K562 (cell line): Measurements from ENCODE around the gene PRMT7.

Source experiments
- BRCA1 ChIP-seq, 2 experiments: fragments of 450-650 bp in 1 of 2; sonication (generic) in 1 of 2; formaldehyde crosslinking in 1 of 2; IDR thresholded peaks; 2 replicates each; pipeline versions ENCODE4 v1.5.0 to v1.6.1; 2017 to 2020; ENCODE audit warnings: mild to moderate bottlenecking in 1 of 2, missing genetic modification reagents in 1 of 2
- CTCF ChIP-seq, 3 experiments: IDR thresholded peaks in 2 of 3; conservative IDR thresholded peaks in 1 of 3; 2 replicates each; pipeline ENCODE4 v1.5.1; 2011 to 2012; ENCODE audit warnings: low read length in 3 of 3, mild to moderate bottlenecking in 3 of 3, control low read depth in 2 of 3, improper control_type of control experiment in 1 of 3, inconsistent platforms in 1 of 3, low read depth in 1 of 3, mixed read lengths in 1 of 3, moderate library complexity in 1 of 3; ENCODE audit not compliant: insufficient read depth in 2 of 3
- ERF ChIP-seq: fragments of 450-650 bp; formaldehyde crosslinking; IDR thresholded peaks from 2 replicates; pipeline ENCODE4 v1.4.0; 2020; ENCODE audit warnings: mild to moderate bottlenecking, mixed read lengths
- GABPA ChIP-seq: fragments of 200-800 bp; sonication (Bioruptor generic); conservative IDR thresholded peaks from 2 replicates; pipeline ENCODE4 v1.6.1; 2016; ENCODE audit warnings: low read depth, missing genetic modification characterization, missing compliant biosample characterization
- PHF20 ChIP-seq: fragments of 450-650 bp; IDR thresholded peaks from 2 replicates; pipeline ENCODE4 v1.6.1; 2018; ENCODE audit not compliant: partially characterized antibody
- POLR2A ChIP-seq: fragments of 450-650 bp; conservative IDR thresholded peaks from 2 replicates; pipeline ENCODE4 v1.6.1; 2016
- RCOR1 ChIP-seq, 2 experiments: IDR thresholded peaks; 2 replicates each; pipeline ENCODE4 v1.6.1; 2012; ENCODE audit warnings: low read depth in 2 of 2, low read length in 2 of 2, borderline replicate concordance in 1 of 2, improper control_type of control experiment in 1 of 2
- SMAD4 ChIP-seq: fragments of 250-450 bp; sonication (Bioruptor Pico); conservative IDR thresholded peaks from 2 replicates; pipeline ENCODE4 v1.8.0; 2021; ENCODE audit warnings: inconsistent platforms, mild to moderate bottlenecking, moderate library complexity
- SREBF2 ChIP-seq: sonication (generic); formaldehyde crosslinking; IDR thresholded peaks from 2 replicates; pipeline ENCODE4 v1.4.0; 2020; ENCODE audit warnings: mild to moderate bottlenecking, missing genetic modification reagents
- TAF1 ChIP-seq: IDR thresholded peaks from 2 replicates; pipeline ENCODE4 v1.6.1; 2011; ENCODE audit warnings: mild to moderate bottlenecking, low read length, moderate library complexity; ENCODE audit not compliant: insufficient read depth, control insufficient read depth, severe bottlenecking; ENCODE audit errors: extremely low read depth
- ZNF23 ChIP-seq: fragments of 250-450 bp; sonication (Bioruptor Pico); IDR thresholded peaks from 2 replicates; pipeline ENCODE4 v1.4.0; 2020; ENCODE audit warnings: mild to moderate bottlenecking
- ZNF274 ChIP-seq: IDR thresholded peaks from 2 replicates; pipeline ENCODE4 v1.6.1; 2011; ENCODE audit warnings: low read depth, mild to moderate bottlenecking, low read length, moderate library complexity, borderline replicate concordance

GRCh38 chr16:68397710-68398201, 86.9 kb downstream of the PRMT7 start:
- no peak for TF ChIP-seq ZNF274
- TF ChIP-seq ERF (CRISPR knock-in tag), result no peak
- TF ChIP-seq TAF1, result no peak
- TF ChIP-seq PHF20, result no peak
- no peak for TF ChIP-seq ZNF23
- no peak for TF ChIP-seq BRCA1 (IDR thresholded peaks at IDR 0.05)
- no peak for TF ChIP-seq BRCA1 (CRISPR knock-in tag; IDR thresholded peaks at IDR 0.05)
- TF ChIP-seq SMAD4, result no peak
- TF ChIP-seq SREBF2, result no peak
- TF ChIP-seq POLR2A, result no peak
- TF ChIP-seq GABPA, result no peak
- TF ChIP-seq RCOR1 (IDR thresholded peaks at IDR 0.05; ENCODE audit: borderline replicate concordance in 1 of 2, low read depth in 2 of 2, low read length in 2 of 2), result no peak
- TF ChIP-seq CTCF (IDR thresholded peaks at IDR 0.05 in 2 of 3, conservative IDR thresholded peaks at IDR 0.05 in 1 of 3; ENCODE audit: insufficient read depth in 2 of 3, low read depth in 1 of 3, low read length in 3 of 3), result no peak
